ENCODE measurements around the gene OGFOD1. TPM values are rescaled to one million over a fixed set of nuclear protein-coding genes. Genes with fewer than 3 reads are reported as not detected.

OGFOD1 gene
- total RNA-seq, 1 experiment from 2014 or later, result 101 TPM

DNA sequence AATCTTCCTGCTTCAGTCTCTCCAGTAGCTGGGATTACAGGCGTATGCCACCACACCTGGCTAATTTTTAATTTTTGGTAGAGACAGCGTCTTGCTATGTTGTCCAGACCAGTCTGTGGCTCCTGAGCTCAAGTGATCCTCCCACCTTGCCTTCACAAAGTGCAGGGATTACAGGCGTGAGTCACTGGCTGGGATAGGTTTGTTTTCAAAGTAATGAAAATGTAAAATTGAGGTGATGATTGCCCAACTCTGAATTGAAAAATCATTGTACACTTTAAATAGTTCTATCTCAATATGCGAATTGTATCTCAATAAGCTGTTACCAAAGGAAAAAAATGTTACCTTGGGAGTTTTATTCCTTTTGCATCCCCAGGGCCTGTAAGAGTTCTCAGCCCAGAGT lies 24.8 kb upstream of the OGFOD1 start:
- no peak for DNase-seq (ENCODE audit: low read depth)

DNA sequence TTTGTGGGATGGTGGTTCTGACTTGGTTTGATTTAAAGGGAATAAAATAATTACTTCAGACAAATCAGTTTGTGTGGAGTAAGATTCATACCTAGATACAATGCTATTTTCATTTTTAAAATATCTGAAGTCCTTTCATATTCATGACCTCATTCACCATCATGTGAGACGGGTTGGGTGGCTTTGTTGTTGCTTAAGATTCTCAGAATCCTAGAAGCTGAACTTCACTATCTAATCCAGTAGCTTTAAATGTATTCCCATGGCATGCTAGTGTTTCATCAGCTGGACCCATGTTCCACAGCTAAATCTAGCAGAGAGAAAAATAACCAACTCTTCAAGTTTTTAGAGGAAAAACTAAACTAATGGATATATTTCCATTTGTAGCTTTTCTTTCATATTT lies 23.3 kb upstream of the OGFOD1 start:
- DNase-seq (ENCODE audit: low read depth), result no peak

DNA sequence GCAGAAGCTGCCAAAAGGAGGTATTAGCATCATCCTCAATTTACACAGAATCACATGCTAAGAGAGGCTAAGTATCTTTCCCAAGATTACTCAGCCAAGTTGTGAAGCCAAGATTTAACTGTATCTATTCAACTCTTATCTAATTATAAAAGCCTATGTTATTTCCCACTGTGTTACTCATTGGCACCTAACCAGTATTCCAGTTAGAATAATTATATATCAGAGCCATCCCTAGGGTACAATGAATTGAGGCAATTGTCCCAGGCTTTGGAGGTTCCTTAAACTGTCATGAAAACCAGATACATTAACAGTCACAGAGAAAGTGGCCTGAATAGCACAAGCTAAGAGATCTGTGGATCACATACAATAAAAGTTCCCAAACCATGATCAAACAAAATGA lies 15.1 kb upstream of the OGFOD1 start:
- no peak for DNase-seq (ENCODE audit: low read depth)

DNA sequence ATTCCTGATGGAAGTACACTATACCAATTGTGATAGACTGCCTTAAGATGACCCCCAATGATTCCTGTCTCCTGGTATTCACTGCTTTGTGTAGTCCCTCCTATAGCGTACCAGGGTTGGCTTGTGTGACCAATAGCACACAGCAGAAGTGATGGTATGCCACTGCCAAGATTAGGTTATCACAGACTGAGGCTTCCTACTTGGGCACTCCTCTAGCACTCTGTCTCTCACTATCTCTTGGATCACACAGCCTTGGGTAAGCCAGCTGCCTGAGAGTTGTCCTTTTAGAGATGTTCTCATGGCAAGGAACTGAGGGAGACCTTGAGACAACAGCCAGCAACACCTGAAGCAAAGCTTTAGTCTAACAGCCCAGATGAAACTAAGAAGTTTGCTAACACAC lies 13.3 kb upstream of the OGFOD1 start:
- DNase-seq (ENCODE audit: low read depth), result no peak

DNA sequence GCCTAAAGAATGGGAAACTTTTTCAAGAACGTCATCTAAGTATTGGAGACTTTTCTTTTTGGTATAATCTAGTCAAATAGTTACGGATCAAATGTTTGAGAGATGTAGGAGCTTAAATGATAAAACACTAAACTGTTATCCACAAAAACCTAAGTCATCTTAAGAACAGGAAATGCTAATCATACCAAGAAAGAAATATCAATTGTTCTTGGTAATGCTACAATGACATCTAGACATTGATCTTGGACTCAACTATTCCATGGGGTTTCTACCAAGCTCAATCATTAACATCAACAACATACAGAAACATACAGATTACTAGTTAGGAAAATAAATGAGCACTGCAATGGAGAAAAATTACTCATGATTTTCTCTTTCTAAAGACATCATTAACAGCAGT lies 4.1 kb upstream of the OGFOD1 start:
- no peak for DNase-seq (ENCODE audit: low read depth)

DNA sequence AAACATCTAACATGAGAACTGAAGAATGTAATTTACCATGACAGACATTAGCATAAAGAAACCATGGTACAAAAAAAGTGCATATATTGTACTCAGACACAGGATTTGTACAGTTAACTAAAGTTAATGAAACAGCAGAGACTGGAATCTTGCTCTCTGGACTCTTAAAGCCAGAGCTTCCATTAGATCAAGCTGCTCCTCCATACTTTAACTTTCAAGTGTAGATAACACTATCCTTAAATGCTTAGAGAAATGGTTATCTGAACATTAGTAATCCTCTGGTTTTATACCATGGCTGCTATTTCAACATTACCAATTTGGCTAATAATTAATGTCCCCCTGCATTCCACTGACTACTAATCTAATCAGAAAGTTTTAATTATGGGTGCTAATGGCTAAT lies 3.3 kb upstream of the OGFOD1 start:
- DNase-seq (ENCODE audit: low read depth), result no peak

DNA sequence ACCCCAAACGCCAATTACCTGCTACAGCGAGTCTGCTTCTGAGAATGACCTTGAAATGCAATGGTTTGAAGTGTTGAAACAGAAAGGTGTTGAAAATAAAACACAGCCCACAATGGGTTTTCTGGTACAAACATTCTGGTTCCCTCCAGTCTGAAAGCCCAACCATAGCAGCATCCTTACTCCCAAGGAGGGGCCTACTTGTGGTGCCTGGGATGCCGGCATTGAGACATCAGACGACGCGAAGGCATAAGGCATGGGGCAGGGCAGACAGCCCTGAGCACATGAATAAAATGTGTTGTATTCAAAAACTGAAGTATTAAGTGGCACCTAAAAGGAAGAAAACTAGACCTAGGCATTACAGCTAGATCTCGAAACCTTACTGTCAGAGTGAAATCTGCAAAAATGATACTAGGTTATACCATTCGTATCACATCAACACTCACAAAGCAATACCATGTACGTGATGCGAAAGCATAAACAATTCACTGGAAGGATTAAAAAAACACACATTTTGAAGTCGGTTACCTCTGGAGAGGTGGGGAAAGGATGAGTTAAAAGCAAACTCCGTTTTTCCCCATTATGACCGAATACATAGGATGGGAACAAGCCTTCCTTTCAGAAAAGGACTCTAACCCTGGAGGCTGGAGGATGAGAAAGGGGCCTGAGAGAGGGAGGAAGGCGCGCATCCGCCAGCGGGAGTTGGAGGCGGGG lies 924 bp upstream of the OGFOD1 start:
- peak; percentile 19 for DNase-seq (ENCODE audit: low read depth)

DNA sequence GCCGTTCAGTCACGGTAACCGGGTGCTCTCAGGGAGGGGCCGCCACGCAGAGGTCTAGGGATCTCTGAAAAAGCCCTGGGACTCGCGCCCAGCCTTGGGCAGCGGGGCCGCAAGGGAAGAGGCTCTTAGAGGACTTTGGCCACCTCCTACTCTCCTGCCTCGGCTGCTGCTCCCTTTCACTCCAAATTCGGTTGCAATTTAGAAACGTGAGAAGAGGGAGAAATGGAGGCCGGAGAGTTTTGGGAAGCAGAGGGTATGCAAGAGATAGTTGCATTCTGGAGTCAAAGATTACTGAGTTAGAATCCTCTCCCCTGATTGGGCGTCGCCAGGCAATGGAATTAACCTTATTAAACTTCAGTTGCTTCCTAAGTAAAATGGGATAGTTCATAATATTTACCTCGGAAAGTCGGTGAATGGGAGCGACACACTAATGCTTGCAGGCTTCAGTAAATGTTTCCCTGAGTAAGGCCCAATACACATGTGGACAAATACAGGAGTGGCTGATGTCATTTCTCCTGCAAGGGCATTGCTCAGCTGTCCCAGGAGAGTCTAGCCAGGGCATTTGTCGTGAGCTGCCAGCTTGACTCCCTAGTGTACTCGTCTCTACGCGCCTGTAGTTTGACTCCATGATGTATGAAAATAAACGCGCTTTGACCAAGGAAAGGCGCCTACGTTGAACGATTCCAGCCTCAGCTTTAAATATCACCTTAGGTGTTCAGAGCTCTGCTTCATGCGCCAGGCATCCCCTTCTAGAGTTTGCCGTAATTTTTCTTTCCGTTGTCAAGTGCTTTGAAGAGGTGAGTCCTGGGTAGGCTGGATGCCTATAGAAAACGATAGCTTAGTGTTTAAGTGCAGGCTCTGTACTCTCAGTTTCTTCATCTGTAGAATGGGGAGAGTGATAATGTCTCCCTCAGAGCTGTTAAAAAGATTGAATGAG lies 667 bp downstream of the OGFOD1 start:
- DNase-seq (ENCODE audit: low read depth), result peak; percentile 48

DNA sequence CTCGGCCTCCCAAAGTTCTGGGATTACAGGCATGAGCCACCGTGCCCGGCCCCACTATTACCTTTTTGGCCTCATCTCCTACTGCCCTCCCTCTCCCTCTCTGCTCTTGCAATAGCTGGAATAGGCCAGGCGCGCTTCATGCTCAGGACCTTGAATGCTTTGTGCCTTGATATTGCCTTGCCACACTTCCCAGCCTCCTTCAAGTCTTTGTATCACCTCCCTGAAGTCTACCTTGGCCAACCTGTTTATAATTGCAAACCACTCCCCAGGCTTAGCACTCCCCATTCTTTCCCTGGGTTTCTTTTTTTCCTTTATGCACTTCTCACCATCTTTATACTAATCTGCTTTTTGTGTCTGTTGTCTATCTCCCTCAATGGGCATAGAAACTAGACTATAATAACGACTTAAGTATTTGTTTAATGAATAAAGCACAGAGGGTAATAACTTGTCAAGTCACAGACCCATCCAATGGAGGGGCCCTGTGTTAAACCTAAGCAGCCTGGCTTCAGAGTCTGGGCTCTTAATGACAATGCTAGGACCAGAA lies 6.6 kb downstream of the OGFOD1 start:
- DNase-seq (ENCODE audit: low read depth), result no peak

DNA sequence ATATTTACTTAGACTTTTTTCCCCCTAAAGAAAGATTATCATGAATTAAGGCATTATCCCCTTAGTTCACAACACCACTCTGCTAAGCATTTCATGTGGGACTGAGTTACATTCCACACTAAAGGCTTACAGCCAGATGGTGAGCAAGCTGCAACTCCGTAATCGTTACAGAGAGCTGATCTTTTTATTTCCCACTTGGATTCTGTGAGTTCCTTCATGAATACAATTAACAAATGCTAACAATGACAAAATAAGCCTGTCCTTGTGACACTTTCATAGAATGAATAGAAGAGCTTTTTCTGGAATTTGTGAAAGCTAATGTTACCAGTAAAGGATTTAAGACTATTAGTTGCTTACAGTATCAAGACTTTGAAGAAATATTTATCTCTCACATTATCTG lies 8.7 kb downstream of the OGFOD1 start:
- no peak for DNase-seq (ENCODE audit: low read depth)

DNA sequence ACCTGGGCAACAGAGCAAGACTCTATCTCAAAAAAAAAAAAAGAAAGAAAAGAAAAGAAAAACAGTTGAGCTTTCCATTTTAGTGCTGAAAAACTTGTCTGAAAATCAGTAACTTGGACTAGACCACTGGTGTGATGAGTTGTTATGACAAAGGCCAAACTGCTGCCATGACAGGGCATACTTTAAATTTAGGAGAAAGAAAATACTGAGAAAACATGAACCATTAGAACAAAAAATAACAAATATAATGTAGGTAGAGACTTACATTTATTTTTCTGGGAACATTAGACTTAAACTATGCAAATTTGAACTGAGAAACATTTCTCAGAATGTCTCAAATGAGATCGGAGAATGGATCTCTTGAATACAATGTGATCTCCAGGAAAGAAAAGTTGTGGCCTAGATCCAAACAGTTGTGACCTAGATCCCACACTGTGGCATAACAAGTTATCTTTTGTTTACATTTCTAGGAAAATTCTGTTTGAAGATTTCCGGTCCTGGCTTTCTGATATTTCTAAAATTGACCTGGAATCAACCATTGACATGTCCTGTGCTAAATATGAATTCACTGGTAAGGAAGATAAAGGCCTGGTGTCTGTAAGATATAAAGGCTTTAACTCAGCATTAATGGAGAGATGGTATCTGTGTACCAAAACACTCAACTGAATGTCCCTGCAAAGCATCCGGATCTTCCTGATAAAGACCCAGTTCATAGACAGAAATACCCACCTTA lies 10.9 kb downstream of the OGFOD1 start:
- no peak for DNase-seq (ENCODE audit: low read depth)

DNA sequence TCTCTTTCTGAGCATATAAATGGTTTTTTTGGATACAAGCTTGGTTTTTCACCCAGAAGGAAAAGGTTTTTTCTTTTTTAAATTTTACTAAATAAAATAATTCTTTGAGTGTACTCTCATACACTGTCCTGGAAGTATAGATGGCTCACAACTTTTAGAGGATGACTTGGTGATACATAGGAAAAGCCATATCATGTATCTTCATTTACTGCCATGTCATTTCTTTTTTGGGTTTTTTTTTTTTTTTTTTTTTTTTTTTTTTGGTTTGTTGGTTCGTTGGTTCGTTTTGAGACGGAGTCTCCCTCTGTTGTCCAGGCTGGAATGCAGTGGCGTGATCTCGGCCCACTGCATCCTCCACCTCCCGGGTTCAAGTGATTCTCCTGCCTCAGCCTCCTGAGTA lies 11.8 kb downstream of the OGFOD1 start:
- no peak for DNase-seq (ENCODE audit: low read depth)

DNA sequence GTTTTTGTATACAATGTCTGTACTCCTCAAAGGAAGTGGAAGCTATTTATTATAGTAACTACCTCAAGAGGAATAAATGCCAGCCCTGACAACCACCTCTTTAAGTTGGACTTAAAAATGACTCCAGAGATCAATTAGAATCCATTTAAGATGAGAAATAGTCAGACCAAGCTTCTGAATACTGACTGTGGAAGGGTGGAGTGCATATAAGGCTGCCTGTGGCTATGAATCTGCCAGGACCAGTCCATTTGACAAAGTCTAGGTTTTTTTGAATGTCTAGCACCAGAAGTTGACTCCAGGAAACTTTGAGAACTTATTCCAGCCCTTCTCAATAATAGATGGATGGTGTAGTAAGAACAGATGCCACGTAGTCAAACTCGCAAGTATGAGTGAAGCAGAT lies 15.0 kb downstream of the OGFOD1 start:
- DNase-seq (ENCODE audit: low read depth), result no peak

DNA sequence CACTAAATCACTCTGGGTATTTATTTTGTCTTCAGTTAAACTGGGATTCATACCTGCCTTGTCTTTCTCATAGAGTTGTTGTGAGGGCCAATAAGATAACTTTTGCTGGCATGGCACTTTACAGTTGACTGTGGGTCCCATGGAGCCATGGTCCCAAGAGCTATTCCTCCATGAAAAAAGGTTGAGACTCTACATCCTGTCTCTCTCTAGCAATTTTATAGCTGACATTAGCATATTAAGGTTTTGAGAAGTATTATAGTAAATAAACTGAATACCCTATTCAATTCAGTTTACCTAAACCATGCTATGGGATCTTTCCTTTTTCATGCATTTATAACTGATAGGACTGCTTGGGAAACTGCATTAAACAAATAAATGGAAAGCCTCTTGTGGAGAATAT lies 17.4 kb downstream of the OGFOD1 start:
- no peak for DNase-seq (ENCODE audit: low read depth)

DNA sequence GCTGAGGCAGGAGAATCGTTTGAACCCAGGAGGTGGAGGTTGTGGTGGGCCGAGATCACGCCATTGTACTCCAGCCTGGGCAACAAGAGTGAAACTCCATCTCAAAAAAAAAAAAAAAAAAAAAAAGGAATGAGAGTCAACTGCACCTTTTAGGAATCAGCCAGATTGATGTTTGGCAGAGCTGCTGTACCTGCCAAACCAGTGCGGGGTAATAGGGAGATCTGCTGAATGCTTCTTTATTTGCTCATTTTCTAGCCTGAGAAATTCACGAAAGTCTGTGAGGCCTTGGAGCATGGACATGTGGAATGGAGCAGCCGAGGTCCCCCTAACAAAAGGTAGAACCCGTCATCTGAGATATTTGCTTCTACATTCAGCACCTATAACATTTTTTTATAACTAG lies 18.4 kb downstream of the OGFOD1 start:
- DNase-seq (ENCODE audit: low read depth), result no peak

DNA sequence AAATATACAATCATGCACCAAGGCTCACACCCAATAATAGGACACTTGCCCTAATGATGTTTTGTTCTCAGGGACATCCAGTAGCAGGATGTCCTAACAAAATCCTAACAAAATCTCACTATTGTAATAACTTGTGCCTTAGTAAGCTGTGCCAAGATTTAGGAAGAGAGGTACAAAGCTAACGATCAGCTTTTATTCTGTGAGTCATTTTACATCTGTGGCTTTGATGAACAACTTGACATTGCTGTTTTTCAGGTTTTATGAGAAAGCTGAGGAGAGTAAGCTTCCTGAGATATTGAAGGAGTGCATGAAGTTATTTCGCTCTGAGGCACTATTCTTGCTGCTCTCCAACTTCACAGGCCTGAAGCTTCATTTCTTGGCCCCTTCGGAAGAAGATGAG lies 18.9 kb downstream of the OGFOD1 start:
- DNase-seq (ENCODE audit: low read depth), result no peak

DNA sequence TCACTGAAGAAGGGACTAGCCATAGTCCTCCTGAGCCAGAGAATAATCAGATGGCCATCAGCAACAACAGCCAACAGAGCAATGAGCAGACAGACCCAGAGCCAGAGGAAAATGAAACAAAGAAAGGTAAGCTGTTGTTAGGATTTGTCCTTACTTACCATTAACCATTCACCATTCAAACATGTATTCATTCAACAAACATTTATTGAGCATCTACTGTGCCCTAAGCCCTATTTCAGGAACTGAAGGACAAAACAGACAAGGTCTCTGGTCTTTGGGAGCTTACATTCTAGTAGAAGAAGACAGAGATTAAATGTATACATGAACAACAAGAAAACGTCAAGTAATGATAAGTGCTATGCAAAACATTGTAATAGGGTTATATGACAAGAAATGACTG lies 19.3 kb downstream of the OGFOD1 start:
- no peak for DNase-seq (ENCODE audit: low read depth)

DNA sequence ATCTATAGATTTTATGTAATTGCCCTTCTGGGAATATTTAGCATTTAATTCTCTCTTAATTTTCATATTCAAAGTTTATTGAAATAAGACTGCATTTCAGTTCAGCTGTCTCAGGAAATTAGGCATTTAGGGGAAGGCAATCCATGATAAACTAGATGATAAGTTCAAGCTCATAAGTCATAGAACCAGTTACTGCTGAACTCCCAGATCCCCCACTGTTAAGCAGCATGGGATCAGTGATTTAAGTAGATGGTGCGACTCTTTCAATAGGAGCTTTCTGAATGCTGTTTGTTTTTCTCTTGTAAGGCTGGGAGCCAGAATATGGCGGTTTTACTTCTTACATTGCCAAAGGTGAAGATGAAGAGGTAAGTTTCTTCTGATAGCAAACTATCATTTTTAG lies 23.8 kb downstream of the OGFOD1 start:
- DNase-seq (ENCODE audit: low read depth), result no peak

DNA sequence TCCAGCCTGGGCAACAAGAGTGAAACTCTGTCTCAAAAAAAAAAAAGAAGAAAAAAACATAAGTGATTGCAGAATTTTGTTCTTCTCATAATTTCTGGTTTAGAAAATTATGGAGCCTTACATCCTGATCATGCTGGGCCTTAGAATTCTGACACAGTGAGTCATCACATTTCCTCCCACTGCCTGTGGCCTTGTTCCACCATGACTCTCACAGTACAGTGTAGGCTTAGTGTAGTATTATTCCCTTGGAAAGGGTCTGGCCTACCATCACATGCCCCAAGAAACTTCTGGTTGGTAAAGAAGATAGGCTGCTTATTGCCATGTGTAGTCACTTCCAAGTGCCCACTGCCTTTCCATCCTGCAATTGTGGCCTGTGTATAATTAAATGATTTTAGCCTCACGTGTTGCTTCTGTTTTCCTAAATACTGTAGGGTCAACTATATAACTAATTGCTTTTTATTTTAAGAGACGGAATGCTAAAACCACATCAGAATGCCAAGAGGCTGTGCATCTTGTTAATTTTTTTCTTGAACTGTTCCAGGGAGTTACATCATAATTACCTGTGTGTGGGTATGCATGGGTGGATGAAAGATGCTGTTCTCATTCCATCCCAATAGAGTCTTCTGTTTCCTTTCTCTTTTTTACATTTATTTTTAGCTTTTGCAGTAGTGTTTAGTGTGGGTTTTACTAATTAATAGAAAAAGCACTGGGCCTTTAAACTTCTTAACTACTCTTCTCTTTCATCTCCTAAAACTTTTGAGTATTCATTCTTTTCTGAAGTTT lies 25.9 kb downstream of the OGFOD1 start:
- DNase-seq (ENCODE audit: low read depth), result peak; percentile 91

DNA sequence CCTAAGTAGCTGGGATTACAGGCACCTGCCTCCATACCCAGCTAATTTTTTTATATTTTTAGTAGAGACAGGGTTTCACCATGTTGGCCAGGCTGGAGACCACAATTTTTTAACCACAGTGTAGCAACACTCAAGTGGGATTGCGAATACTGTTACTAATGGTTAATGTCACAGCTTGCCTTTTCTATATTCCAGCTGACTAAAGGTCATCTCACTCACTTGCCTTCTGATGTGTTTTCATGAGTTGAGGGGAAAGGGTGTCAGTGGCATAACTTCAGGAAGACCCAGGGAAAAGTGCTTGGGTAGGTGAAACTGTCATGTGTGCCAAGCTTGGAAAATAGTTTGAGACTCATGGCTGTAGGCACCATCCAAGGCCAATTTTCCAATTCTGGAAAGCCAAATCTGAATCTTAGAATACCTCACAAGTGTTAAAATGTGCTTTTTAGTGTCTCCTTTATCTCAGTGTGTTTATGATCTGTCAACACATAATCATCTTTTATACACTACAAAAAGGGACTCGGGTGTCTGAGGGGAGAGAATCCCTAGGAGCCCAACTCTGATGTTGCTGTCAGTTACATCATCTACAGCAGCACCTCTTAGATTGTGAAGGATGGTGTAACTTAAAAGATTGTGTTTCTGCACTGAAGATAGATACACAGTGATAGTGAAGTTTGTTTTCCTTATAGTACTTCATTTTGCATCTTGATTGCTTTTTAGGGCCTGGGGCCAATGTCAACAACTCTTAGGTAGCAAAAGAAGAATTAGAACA lies 27.1 kb downstream of the OGFOD1 start:
- peak; percentile 12 for DNase-seq (ENCODE audit: low read depth)

Data from LHCN-M2 (cell line).